ENCODE data around the gene ABCB6.

- TF ChIP-seq CTCF (IDR thresholded peaks at IDR 0.05), result no peak
- TF ChIP-seq POLR2AphosphoS5 (IDR thresholded peaks at IDR 0.05), result no peak
These were observed 13.6 kb downstream of the ABCB6 start for GRCh38 chr2:219205165-219205538.
